GM19351 (cell line): ENCODE data around the gene NEB.

Experiments used
- ATAC-seq: cut with Tn5 transposase; IDR thresholded peaks from one replicate; pipeline ENCODE4 v1.9.1; 2021; ENCODE audit warnings: mild to moderate bottlenecking, moderate library complexity; ENCODE audit not compliant: unreplicated experiment

The NEB gene

DNA sequence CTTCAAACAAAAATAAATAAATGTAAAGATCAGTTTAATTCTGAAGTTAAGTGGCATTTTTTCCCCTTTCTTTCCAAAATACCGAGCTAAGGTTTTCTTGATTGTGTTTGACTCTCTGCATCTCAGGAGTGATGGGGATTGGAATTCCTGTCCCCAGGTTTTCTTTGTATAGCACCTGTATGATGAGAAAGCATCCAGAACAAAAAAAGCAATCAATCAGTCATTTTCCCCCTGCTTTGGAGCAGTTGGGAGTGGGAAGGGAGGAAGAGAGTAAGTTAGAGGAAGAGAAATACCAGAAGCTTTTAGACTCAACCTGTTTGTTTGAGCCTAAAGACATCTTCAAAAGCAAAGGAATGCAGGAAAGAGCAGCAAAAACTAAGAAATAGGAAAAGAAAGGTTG lies 236.1 kb downstream of the NEB start:
- ATAC-seq = no peak

DNA sequence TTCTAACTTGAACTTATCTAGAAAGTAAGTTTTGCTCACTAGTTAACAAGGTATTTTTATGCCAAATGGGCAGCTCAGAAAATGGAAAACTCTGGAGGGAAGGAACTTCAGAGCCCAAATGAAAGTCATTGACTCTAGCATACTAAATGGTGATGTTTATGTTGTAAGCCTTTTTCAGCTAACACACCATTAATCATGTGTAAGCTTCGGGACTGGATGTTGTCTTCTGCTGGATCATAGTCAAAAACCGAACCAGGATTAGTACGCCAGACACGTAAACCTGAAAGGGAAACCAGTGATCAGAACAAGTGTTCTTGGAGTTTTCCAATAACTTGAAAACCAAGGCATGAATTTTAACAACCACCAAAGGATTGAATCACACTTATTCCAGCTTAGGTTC lies 242.8 kb downstream of the NEB start:
- ATAC-seq = no peak

DNA sequence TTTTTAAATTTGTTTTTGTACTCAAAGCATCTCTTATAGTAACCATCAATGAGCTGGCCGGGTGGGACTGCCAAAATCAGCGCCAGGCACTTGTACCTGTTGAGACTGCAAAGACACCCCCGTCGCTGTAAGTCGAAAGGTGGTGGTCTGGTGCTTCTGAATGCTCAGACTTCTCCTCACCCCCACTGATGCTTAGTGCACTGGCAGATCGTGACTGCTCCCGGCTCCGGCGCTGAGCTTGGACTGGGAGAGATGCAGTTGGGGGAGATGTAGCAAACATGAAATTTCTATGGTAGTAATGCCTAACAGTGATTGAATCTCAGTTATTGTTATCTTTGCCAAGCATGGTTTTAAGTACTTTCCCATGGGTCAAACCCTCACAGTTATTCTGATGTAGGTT lies 244.0 kb downstream of the NEB start:
- no peak for ATAC-seq

DNA sequence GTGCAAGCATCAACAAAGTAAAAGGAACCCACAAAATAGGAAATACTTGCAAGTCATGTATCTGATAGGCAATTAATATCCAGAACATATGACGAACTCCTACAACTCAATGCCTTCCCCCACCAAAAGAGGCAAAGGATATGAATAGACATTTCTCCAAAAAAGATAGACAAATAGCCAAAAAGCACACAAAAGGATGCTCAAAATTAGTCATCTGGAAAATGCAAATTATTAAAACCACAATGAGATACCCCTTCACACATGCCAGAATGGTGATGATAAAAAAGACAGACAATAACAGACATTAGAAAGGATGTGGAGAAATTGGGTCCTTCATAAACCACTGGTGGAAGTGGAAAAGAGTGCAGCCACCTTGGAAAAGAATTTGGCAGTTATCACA lies 248.2 kb downstream of the NEB start:
- no peak for ATAC-seq

DNA sequence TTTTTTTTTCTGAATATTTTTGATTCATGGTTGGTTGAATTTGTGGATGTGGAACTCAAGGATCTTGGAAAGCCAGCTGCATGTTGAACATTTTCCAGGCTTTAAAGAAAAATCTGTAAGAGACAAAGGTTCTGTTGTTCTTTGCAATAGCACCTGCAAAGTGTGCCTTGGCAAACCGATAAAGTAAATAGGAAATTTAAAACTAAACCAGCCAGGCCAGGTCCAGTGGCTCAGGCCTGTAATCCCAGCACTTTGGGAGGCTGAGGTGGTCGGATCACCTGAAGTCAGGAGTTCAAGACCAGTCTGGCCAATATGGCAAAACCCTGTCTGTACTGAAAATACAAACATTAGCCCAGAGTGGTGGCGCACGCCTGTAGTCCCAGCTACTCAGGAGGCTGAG lies 250.2 kb downstream of the NEB start:
- no peak for ATAC-seq

DNA sequence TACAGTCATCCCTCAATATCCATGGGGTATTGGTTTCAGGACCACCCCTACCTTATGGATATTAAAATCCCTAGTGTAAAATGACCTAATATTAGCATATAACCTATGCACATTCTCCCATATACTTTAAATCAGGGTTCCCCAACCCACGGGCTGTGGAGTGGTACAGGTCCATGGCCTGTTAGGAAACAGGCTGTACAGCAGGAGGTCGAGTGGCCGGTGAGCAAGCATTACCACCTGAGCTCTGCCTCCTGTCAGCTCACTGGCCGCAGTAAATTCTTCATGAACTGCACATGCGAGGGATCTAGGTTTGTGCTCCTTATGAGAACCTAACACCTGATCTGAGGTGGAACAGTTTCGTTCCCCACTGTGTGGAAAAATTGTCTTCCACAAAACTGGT lies 250.7 kb downstream of the NEB start:
- ATAC-seq = no peak

DNA sequence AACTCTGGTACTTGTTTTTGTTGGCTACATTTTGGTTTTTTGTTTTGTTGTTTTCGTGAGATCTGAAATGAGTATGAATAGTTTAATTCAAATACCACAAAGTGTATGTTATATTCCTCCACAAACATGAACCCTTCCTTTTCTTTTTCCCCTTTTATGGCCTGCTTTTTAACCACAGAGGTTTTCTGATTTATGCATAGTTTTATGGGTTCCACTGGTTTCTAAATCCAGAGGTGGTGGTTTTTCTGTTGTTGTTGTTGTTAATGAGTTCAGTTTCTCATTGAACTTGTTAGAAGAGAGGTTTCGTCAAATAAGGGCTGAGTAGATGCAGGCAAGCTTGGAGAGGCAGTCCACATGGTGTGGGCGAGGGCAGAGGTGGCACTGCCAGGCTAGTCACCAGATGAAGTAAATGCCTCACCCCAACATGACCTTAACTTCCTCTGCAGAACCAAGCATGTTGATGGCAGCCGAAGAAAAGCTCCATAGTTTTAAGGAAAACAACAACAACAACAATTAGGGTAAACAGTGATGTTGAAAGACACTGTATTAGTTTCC lies 252.0 kb downstream of the NEB start:
- ATAC-seq = no peak

DNA sequence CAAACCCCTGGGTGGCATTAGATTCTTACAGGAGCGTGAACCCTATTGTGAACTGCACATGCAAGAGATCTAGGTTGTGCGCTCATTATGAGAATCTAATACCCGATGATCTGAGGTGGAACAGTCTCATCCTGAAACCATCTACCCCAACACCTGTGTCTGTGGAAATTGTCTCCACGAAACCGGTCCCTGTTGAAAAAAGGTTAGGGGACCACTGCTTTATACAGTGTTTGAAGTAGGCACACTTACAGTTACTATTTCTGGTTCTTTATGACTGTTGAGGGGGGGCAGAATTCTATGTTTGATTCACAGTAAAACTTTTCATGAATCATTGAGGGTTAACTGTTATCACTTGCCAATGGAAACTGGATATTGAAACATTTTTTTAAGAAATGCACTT lies 252.5 kb downstream of the NEB start:
- ATAC-seq = peak; percentile 49

DNA sequence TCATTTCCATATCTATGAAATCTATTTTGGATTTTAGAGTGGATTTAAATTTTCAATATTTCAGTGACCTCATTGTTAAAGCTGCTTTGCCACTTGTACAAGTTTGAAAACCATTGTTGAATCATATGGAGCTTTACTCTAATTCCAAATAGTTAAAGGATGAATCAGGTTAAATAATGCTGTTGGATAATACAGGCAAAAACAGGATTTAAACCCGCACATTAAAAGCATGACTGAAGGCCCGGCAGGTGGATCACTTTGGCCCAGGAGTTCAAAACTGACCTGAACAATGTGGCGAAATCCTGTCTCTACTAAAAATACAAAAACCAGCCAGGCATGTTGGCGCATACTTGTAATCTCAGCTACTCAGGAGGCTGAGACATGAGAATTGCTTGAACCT lies 256.3 kb downstream of the NEB start:
- ATAC-seq = no peak

DNA sequence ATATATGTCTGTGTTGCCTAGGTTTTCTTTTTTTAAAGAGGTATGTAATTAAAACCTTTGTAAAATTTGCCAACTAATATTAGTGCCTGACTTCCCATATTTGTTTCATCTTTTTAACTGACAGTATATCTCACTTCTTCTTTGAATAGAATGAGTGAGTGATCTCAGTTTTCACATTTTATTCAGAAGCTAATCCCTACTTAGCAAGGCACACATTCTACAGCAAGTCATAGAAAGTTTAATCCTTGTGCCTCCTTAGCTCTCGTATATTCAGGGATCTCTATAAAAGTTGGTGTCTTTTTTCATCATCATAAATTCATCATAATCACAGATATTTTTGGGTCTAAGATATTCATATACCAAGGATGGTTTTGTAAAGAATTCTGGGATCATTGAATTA lies 258.0 kb downstream of the NEB start:
- no peak for ATAC-seq

DNA sequence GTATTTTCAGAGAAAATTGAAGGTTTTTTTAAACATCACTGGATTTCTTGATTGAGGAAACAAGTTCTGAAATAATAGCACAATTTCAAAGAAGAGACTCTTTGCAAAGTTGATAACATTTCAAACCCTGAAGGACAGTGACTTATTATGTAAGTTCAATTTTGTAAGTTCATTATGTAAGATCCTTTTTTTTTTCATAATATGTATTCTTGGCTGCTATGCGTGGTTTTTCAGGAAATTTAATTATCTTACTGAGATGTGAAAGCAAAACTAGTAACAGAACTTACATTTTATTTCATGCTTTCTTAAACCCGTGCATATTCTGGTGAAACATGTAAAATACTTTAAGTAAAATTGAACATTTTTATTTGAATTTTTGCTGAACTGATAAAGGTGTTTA lies 259.2 kb downstream of the NEB start:
- ATAC-seq = no peak

DNA sequence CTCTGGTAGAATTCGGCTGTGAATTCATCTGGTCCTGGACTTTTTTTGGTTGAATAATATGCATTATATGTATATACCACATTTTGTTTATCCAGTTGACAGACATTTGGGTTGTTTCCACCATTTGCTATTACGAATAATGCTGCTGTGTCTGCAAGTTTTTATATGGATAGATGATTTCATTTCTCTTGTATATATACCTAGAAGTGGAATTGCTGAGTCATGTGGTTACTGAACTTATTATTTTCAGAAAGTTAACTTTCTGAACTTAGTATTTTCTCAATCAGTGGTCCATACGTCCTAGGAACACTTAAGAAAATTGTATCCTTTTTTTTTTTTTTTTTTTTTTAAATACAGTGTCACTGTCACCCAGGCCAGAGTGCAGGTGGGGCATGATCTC lies 261.3 kb downstream of the NEB start:
- no peak for ATAC-seq

DNA sequence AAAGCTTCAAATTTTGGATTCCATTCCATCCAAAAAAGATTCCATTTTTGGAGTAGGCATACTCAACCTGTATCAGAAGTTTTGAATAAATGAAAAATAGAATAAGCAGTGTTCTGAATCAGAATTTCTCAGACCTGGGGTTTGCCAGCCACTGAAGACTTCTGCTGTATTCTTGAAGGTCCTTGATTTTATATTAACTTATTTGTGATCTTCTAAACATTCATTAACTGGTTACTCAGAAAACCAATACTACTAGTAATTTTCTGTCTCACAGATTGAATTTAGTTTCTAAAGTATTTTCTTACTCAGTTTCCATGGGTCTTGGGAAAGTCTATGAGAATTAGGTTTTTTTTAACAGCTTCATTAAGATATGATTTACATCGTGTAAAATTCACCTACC lies 263.7 kb downstream of the NEB start:
- no peak for ATAC-seq

DNA sequence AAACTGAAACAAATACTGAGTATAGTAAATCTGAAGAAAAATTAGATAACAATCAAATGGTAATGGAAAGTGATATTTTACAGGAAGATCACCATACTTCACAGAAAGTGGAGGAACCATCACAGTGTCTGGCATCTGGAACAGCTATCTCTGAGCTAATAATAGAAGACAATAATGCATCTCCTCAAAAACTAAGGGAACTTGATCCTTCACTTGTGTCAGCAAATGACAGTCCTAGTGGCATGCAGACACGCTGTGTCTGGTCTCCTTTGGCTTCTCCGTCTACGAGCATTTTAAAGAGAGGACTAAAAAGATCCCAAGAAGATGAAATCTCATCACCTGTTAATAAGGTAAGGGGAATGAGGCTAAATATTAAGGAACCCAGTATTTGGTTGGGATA lies 268.5 kb downstream of the NEB start:
- ATAC-seq = no peak

DNA sequence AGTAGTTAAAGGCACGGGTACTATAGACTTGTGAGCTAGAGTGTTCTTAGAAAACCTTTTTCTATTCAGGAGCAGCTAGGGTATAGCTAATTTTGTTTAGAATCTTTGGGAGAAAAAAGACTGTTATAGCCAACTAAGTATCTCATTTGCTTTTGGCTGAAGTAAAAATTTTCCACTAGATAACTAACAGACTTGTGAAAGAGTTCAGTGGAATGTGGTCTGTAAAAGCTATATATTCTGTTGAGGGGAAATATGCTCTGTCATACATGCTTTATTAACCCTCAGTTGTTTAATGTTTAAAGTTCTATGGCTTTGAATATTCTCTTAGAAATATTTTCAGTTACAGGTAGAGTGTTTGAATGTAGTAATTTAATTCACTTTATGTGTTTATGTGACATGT lies 274.9 kb downstream of the NEB start:
- ATAC-seq = no peak

DNA sequence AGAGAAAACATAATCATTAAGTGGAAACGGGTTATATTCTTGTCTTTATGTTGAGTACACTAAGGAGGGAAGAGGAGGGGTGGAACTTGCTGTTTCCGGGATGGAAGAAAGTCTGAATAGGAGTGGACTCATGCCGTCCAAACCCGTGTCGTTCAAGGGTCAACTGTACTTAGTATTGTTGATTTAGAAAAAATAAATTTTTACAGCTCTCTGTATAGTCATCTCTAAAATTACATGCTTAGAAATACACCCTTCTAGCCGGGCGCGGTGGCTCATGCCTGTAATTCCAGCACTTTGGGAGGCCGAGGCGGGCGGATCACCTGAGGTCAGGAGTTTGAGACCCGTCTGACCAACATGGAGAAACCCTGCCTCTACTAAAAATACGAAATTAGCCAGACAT lies 295.1 kb downstream of the NEB start:
- ATAC-seq = no peak

DNA sequence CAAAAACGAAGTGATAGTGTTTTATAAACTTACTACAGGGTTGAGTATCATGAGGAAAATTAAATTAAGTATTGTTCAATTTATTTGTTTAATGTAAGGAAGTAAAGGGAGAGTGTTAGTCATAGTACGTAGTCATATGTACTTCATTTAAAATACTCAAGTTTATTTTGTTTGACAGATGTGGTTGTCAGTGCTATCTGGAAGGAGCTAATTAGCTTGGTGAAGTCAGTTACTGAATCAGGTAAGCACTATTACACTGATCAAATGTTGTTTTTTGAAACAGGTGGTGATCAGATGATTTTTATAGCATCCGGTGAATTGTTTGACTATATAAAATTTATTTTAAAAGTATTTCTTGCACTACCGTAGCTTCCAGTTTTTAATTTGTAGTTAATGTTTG lies 295.8 kb downstream of the NEB start:
- no peak for ATAC-seq

DNA sequence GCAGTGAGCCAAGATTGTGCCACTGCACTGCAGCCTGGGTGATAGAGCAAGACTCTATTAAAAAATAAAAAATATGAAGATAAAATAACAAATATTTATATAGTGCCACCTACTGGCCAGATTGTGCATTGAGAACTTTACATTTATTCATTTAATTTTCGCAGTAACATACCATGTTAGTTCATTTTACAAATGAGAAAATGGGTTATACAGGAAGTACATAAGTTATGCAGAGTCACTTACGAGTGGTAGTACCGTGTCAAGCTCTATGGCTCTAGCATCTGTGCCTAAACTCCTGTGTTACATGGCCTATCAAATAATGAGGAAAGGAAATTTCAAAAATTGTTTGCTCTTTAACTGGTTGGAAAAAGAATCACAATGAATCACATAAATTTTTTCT lies 296.6 kb downstream of the NEB start:
- ATAC-seq = peak; percentile 47
